Vagina (tissue), 2 donors: ENCODE results near the gene ASF1A.

Source experiments
- POLR2A ChIP-seq, 2 donors: fragments of 450-650 bp; IDR thresholded peaks; one replicate each; pipeline ENCODE4 v1.6.1; 2017; ENCODE audit warnings: antibody characterized with exemption in 2 of 2, mild to moderate bottlenecking in 2 of 2, moderate library complexity in 2 of 2
- TF ChIP-seq, protein P1 (sequence below), 3 experiments: fragments of 450-650 bp in 2 of 3; fragments of 200-600 bp in 1 of 3; sonication (generic) in 1 of 3; IDR thresholded peaks; one replicate each; pipeline ENCODE4 v1.5.1; 2017 to 2019; ENCODE audit warnings: antibody characterized with exemption in 3 of 3, mild to moderate bottlenecking in 2 of 3, moderate library complexity in 2 of 3

DNA sequence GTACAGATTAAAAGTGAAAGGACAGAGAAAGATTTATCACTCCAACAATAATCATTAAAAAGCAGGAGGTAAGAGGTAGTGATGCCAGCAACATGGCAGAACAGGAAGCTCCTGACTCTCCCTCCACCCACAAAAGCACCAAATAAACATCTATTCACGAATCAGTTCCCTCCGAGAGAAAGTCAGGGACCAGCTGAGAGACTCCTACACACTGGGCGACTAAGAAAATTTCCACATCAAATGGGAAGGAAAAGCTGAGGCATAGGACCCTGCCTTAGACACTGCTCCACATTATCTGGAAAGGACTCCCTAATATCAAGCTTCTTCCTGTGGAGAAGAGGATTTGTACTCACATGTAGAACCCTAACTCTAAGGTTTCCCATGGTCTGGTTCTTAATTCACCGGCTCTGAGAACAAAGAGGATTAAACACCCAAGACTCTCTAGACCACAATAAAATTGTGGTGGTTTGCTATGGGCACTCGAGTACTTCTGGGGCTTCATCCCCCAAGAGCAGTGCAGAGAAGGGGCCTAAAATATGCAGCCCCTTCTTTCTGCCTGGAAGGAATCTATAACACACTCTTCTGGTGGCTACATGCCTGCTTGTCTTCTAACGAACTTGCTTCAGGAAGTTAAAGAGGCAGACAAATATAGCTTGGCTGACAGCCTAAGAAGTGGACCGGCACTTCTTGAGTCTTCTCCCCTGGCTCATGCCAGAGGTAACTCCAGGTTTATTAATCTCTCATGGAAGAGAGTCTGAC is 29.4 kb upstream of the ASF1A start:
- TF ChIP-seq, protein P1, sequence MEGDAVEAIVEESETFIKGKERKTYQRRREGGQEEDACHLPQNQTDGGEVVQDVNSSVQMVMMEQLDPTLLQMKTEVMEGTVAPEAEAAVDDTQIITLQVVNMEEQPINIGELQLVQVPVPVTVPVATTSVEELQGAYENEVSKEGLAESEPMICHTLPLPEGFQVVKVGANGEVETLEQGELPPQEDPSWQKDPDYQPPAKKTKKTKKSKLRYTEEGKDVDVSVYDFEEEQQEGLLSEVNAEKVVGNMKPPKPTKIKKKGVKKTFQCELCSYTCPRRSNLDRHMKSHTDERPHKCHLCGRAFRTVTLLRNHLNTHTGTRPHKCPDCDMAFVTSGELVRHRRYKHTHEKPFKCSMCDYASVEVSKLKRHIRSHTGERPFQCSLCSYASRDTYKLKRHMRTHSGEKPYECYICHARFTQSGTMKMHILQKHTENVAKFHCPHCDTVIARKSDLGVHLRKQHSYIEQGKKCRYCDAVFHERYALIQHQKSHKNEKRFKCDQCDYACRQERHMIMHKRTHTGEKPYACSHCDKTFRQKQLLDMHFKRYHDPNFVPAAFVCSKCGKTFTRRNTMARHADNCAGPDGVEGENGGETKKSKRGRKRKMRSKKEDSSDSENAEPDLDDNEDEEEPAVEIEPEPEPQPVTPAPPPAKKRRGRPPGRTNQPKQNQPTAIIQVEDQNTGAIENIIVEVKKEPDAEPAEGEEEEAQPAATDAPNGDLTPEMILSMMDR (IDR thresholded peaks at IDR 0.05): no peak
- no peak for TF ChIP-seq POLR2A (IDR thresholded peaks at IDR 0.05)
